ENCODE data around the gene ACTN1. TPM values are rescaled to one million over a fixed set of nuclear protein-coding genes. Genes with fewer than 3 reads are reported as not detected.

Gene ACTN1
- total RNA-seq, 1 experiment from 2014 or later = 169 TPM

- Histone ChIP-seq H3K27me3 (ENCODE audit: control insufficient read depth, insufficient read depth, low read length) (no peaks in the 10 kb centered on the region), H3K4me3 (ENCODE audit: insufficient read depth, low read depth, low read length) (no peak overlapping the region), H3K36me3 (replicated peaks; ENCODE audit: control insufficient read depth, insufficient read depth, low read length) (peaks cover 39% of the 10 kb centered on the region)
- no peak for DNase-seq
Measured at GRCh38 chr14:68898248-68899032, 80.7 kb downstream of the ACTN1 start.

GRCh38 chr14:68897559-68898155 lies 81.4 kb downstream of the ACTN1 start:
- Histone ChIP-seq H3K27me3 (ENCODE audit: control insufficient read depth, insufficient read depth, low read length) (no peaks in the 10 kb centered on the region), H3K36me3 (replicated peaks; ENCODE audit: control insufficient read depth, insufficient read depth, low read length) (peaks cover 41% of the 10 kb centered on the region), H3K4me3 (ENCODE audit: insufficient read depth, low read depth, low read length) (no peak overlapping the region)
- DNase-seq = no peak

- Histone ChIP-seq H3K4me3 (ENCODE audit: insufficient read depth, low read depth, low read length) (no peak overlapping the region), H3K36me3 (replicated peaks; ENCODE audit: control insufficient read depth, insufficient read depth, low read length) (peaks cover 37% of the 10 kb centered on the region), H3K27me3 (ENCODE audit: control insufficient read depth, insufficient read depth, low read length) (no peaks in the 10 kb centered on the region)
- peak; percentile 72 for DNase-seq
Measured at GRCh38 chr14:68896132-68896531, 83.0 kb downstream of the ACTN1 start.

GRCh38 chr14:68894802-68895703 lies 84.0 kb downstream of the ACTN1 start:
- H3K27me3 ChIP-seq (ENCODE audit: control insufficient read depth, insufficient read depth, low read length) = no peaks in the 10 kb centered on the region
- peaks cover 41% of the 10 kb centered on the region for H3K36me3 ChIP-seq (replicated peaks; ENCODE audit: control insufficient read depth, insufficient read depth, low read length)
- H3K4me3 ChIP-seq (ENCODE audit: insufficient read depth, low read depth, low read length) = no peak overlapping the region
- DNase-seq = no peak

GRCh38 chr14:68894123-68894522 lies 85.0 kb downstream of the ACTN1 start:
- no peak for DNase-seq
- Histone ChIP-seq H3K27me3 (ENCODE audit: control insufficient read depth, insufficient read depth, low read length) (no peaks in the 10 kb centered on the region), H3K36me3 (replicated peaks; ENCODE audit: control insufficient read depth, insufficient read depth, low read length) (peaks cover 45% of the 10 kb centered on the region), H3K4me3 (ENCODE audit: insufficient read depth, low read depth, low read length) (no peak overlapping the region)

- peaks cover 44% of the 10 kb centered on the region for H3K36me3 ChIP-seq (replicated peaks; ENCODE audit: control insufficient read depth, insufficient read depth, low read length)
- H3K4me3 ChIP-seq (ENCODE audit: insufficient read depth, low read depth, low read length) = no peak overlapping the region
- no peaks in the 10 kb centered on the region for H3K27me3 ChIP-seq (ENCODE audit: control insufficient read depth, insufficient read depth, low read length)
- no peak for DNase-seq
Measured at GRCh38 chr14:68893566-68893965, 85.5 kb downstream of the ACTN1 start.

- peaks cover 49% of the 10 kb centered on the region for H3K36me3 ChIP-seq (replicated peaks; ENCODE audit: control insufficient read depth, insufficient read depth, low read length)
- H3K27me3 ChIP-seq (ENCODE audit: control insufficient read depth, insufficient read depth, low read length) = no peaks in the 10 kb centered on the region
- no peak overlapping the region for H3K4me3 ChIP-seq (ENCODE audit: insufficient read depth, low read depth, low read length)
- no peak for DNase-seq
Measured at GRCh38 chr14:68892961-68893360, 86.1 kb downstream of the ACTN1 start.

GRCh38 chr14:68891851-68892660 lies 87.0 kb downstream of the ACTN1 start:
- no peak overlapping the region for H3K4me3 ChIP-seq (ENCODE audit: insufficient read depth, low read depth, low read length)
- peaks cover 49% of the 10 kb centered on the region for H3K36me3 ChIP-seq (replicated peaks; ENCODE audit: control insufficient read depth, insufficient read depth, low read length)
- H3K27me3 ChIP-seq (ENCODE audit: control insufficient read depth, insufficient read depth, low read length) = no peaks in the 10 kb centered on the region
- DNase-seq = no peak

- Histone ChIP-seq H3K36me3 (replicated peaks; ENCODE audit: control insufficient read depth, insufficient read depth, low read length) (peaks cover 46% of the 10 kb centered on the region), H3K27me3 (ENCODE audit: control insufficient read depth, insufficient read depth, low read length) (no peaks in the 10 kb centered on the region), H3K4me3 (ENCODE audit: insufficient read depth, low read depth, low read length) (no peak overlapping the region)
- no peak for DNase-seq
Measured at GRCh38 chr14:68890173-68890931, 88.8 kb downstream of the ACTN1 start.

GRCh38 chr14:68888883-68889282 lies 90.2 kb downstream of the ACTN1 start:
- Histone ChIP-seq H3K36me3 (replicated peaks; ENCODE audit: control insufficient read depth, insufficient read depth, low read length) (peaks cover 47% of the 10 kb centered on the region), H3K27me3 (ENCODE audit: control insufficient read depth, insufficient read depth, low read length) (no peaks in the 10 kb centered on the region), H3K4me3 (ENCODE audit: insufficient read depth, low read depth, low read length) (no peak overlapping the region)
- no peak for DNase-seq

- no peak for DNase-seq
- no peaks in the 10 kb centered on the region for H3K27me3 ChIP-seq (ENCODE audit: control insufficient read depth, insufficient read depth, low read length)
- H3K36me3 ChIP-seq (replicated peaks; ENCODE audit: control insufficient read depth, insufficient read depth, low read length) = peaks cover 46% of the 10 kb centered on the region
- no peak overlapping the region for H3K4me3 ChIP-seq (ENCODE audit: insufficient read depth, low read depth, low read length)
Measured at GRCh38 chr14:68888025-68888850, 90.9 kb downstream of the ACTN1 start.

- Histone ChIP-seq H3K4me3 (ENCODE audit: insufficient read depth, low read depth, low read length) (no peak overlapping the region), H3K27me3 (ENCODE audit: control insufficient read depth, insufficient read depth, low read length) (no peaks in the 10 kb centered on the region), H3K36me3 (replicated peaks; ENCODE audit: control insufficient read depth, insufficient read depth, low read length) (peaks cover 47% of the 10 kb centered on the region)
- DNase-seq = no peak
Measured at GRCh38 chr14:68886109-68886434, 93.0 kb downstream of the ACTN1 start.
